Stimulated activated CD4-positive, alpha-beta T cell treated with anti-CD3 and anti-CD28 coated beads, Interleukin-2, amount 100 ng/mL, for 48 hours (primary cell): ENCODE measurements around the gene AMZ2.
A peak's percentile ranks its signal among the peaks of the same experiment; 100 is the strongest.
"Not testable (repeated sequence)": the region's sequence is repeated elsewhere in the genome, so short reads cannot be mapped to it uniquely, and the experiment has no call there.

Experiments
- DNase-seq, 2 donors: peaks; one replicate each; pipeline ENCODE4 v3.0.0-alpha.2; 2020

Gene AMZ2

GRCh38 chr17:68247445-68248198 is at the start of gene AMZ2:
AMZ2 (plus strand) TSS chr17:68248043; CDS start chr17:68250188, 2,145 bp downstream.
- DNase-seq: peak; percentile 98 to 99

GRCh38 chr17:68198931-68199836 is 48.7 kb upstream of the AMZ2 start:
- no peak for DNase-seq

GRCh38 chr17:68199837-68200688 is 47.8 kb upstream of the AMZ2 start:
- no peak for DNase-seq

GRCh38 chr17:68200689-68201417 is 47.0 kb upstream of the AMZ2 start:
- peak; percentile 81 to 82 for DNase-seq

- DNase-seq: not testable (repeated sequence)
Observed at GRCh38 chr17:68201418-68201771, 46.4 kb upstream of the AMZ2 start.

GRCh38 chr17:68202321-68202720 is 45.5 kb upstream of the AMZ2 start:
- not testable (repeated sequence) for DNase-seq

GRCh38 chr17:68204736-68205135 is 43.1 kb upstream of the AMZ2 start:
- DNase-seq: no peak

GRCh38 chr17:68205251-68205807 is 42.5 kb upstream of the AMZ2 start:
- peak; percentile 92 to 93 for DNase-seq

GRCh38 chr17:68205808-68206720 is 41.8 kb upstream of the AMZ2 start:
- no peak for DNase-seq

- no peak for DNase-seq
Observed at GRCh38 chr17:68207651-68208253, 40.1 kb upstream of the AMZ2 start.

GRCh38 chr17:68208651-68209050 is 39.2 kb upstream of the AMZ2 start:
- not testable (repeated sequence) for DNase-seq

GRCh38 chr17:68209191-68209900 is 38.5 kb upstream of the AMZ2 start:
- not testable (repeated sequence) for DNase-seq

GRCh38 chr17:68210570-68211315 is 37.1 kb upstream of the AMZ2 start:
- no peak for DNase-seq

- DNase-seq: not testable (repeated sequence)
Observed at GRCh38 chr17:68213428-68214411, 34.1 kb upstream of the AMZ2 start.

GRCh38 chr17:68215453-68215852 is 32.4 kb upstream of the AMZ2 start:
- DNase-seq: not testable (repeated sequence)

GRCh38 chr17:68219429-68219828 is 28.4 kb upstream of the AMZ2 start:
- DNase-seq: not testable (repeated sequence)

GRCh38 chr17:68220186-68220585 is 27.7 kb upstream of the AMZ2 start:
- not testable (repeated sequence) for DNase-seq
